Lung (tissue), 12 donors: ENCODE results near the gene VPS13C. TPM values are rescaled to one million over a fixed set of nuclear protein-coding genes. Genes with fewer than 3 reads are reported as not detected.

Experiments used
- ATAC-seq: fragments of 200-7000 bp; cut with Tn5 transposase; one replicate; pipeline ENCODE4 v1.9.1; 2020; ENCODE audit warnings: moderate number of reproducible peaks; ENCODE audit not compliant: insufficient read depth, low FRiP score
- DNase-seq, 3 donors: peaks; one replicate each; pipeline ENCODE4 v3.0.0-alpha.2; 2013 to 2017
- H3K27ac ChIP-seq, 2 donors: one replicate each; pipeline ENCODE4 v1.5.1; 2013; ENCODE audit warnings: mild to moderate bottlenecking in 2 of 2, moderate library complexity in 2 of 2, control low read depth in 1 of 2, inconsistent platforms in 1 of 2, low read depth in 1 of 2, low read length in 1 of 2
- H3K27me3 ChIP-seq, 3 donors: one replicate each; pipeline ENCODE4 v1.5.1; 2013; ENCODE audit warnings: low read length in 2 of 3; ENCODE audit not compliant: control insufficient read depth in 3 of 3, insufficient read depth in 3 of 3
- H3K36me3 ChIP-seq, 4 donors: one replicate each; pipeline ENCODE4 v1.5.1; 2013; ENCODE audit warnings: low read length in 4 of 4, mild to moderate bottlenecking in 1 of 4, moderate library complexity in 1 of 4; ENCODE audit not compliant: control insufficient read depth in 4 of 4, insufficient read depth in 4 of 4
- H3K4me1 ChIP-seq, 5 donors: one replicate each; pipeline ENCODE4 v1.5.1; 2013; ENCODE audit warnings: low read length in 5 of 5, mild to moderate bottlenecking in 2 of 5, moderate library complexity in 1 of 5; ENCODE audit not compliant: control insufficient read depth in 5 of 5, insufficient read depth in 5 of 5
- H3K4me3 ChIP-seq: one replicate; pipeline ENCODE4 v1.5.1; 2013; ENCODE audit warnings: mild to moderate bottlenecking, control low read depth, moderate library complexity
- H3K9ac ChIP-seq, 2 donors: one replicate each; pipeline ENCODE4 v1.5.1; 2013; ENCODE audit warnings: low read length in 2 of 2, control low read depth in 1 of 2; ENCODE audit not compliant: insufficient read depth in 1 of 2
- H3K9me3 ChIP-seq, 4 donors: one replicate each; pipeline ENCODE4 v1.5.1; 2013; ENCODE audit warnings: low read length in 3 of 4, mild to moderate bottlenecking in 1 of 4, moderate library complexity in 1 of 4; ENCODE audit not compliant: control insufficient read depth in 4 of 4, insufficient read depth in 3 of 4
- CTCF ChIP-seq: IDR thresholded peaks from 2 replicates; pipeline ENCODE4 v1.5.1; 2012; ENCODE audit warnings: mild to moderate bottlenecking; ENCODE audit errors: control extremely low read depth, extremely low read depth
- WGBS, 2 donors: extraction: QIAGEN DNeasy Blood & Tissue Kit; methylation state at CpG; one replicate each; pipeline ENCODE4 v1.1.7; 2013; 5-methylcytosine and 5-hydroxymethylcytosine counted together
- polyA plus RNA-seq, 2 donors: library from polyadenylated mRNA; stranded (reverse); fragments of 200-250 nt; gene quantifications; one replicate each; pipeline ENCODE4 v1.2.1, GENCODE V29; 2013
- total RNA-seq, 2 donors: library from RNA; depleted of rRNA in 1 of 2; stranded (reverse); fragments of >200 nt in 1 of 2; gene quantifications; one replicate each; pipeline ENCODE4 v1.2.1, GENCODE V29; 2014 to 2021
- donor health status: control.
- donor health status: control.
- donor health status: Bipolar disorder and iron deficiency.
- donor health status: healthy.
- donor health status: DM: yes; HTN: yes; CAD: no.

The VPS13C gene
- total and polyA plus RNA-seq, 4 donors: 16.8 to 196 (median 53.3) TPM

GRCh38 chr15:62067448-62068044, 7.3 kb upstream of the VPS13C start:
- H3K9me3 ChIP-seq: no peaks in the 10 kb centered on the region
- TF ChIP-seq CTCF: no peak
- peak in 1 of 3 donors; percentile 17 for DNase-seq
- H3K4me1 ChIP-seq: peaks cover 0 to 13% (median 3%) of the 10 kb centered on the region in 5 donors
- H3K27me3 ChIP-seq: peaks cover 0 to 57% (median 46%) of the 10 kb centered on the region in 3 donors
- ATAC-seq: peak; percentile 28
- peak overlapping the region; percentile 65 for H3K4me3 ChIP-seq
- no peak overlapping the region for H3K9ac ChIP-seq
- no peak overlapping the region for H3K27ac ChIP-seq
- 2% methylated on average over 46 to 62 of the region's 62 CpGs for WGBS, 2 donors
- H3K36me3 ChIP-seq: no peaks in the 10 kb centered on the region

GRCh38 chr15:62066663-62067447, 6.6 kb upstream of the VPS13C start, which contains the start of gene C2CD4A:
C2CD4A (plus strand) TSS chr15:62066977; CDS start chr15:62067614, 637 bp downstream.
- no peak for TF ChIP-seq CTCF
- Histone ChIP-seq H3K27ac (no peak within 1 kb of the TSS), H3K9me3 (no peaks in the 10 kb centered on the region), H3K9ac (no peak within 1 kb of the TSS), H3K4me1 (peaks cover 0 to 13% (median 3%) of the 10 kb centered on the region in 5 donors), H3K27me3 (peaks cover 0 to 64% (median 50%) of the 10 kb centered on the region in 3 donors), H3K36me3 (no peaks in the 10 kb centered on the region), H3K4me3 (peak within 1 kb of the TSS; percentile 65)
- DNase-seq (peak; percentile 67 to 76 (median 75)), ATAC-seq (peak; percentile 48)
- WGBS, 2 donors: 3 to 8% methylated on average over 33 of the region's 33 CpGs

GRCh38 chr15:62063825-62064635, 3.8 kb upstream of the VPS13C start:
- H3K9me3 ChIP-seq: no peaks in the 10 kb centered on the region
- 63 to 75% methylated on average over 6 of the region's 6 CpGs for WGBS, 2 donors
- H3K36me3 ChIP-seq: no peaks in the 10 kb centered on the region
- no peak overlapping the region for H3K9ac ChIP-seq
- no peak overlapping the region for H3K4me3 ChIP-seq
- H3K27me3 ChIP-seq: peaks cover 0 to 59% (median 40%) of the 10 kb centered on the region in 3 donors
- peaks cover 0 to 21% (median 4%) of the 10 kb centered on the region in 5 donors for H3K4me1 ChIP-seq
- DNase-seq: peak; percentile 24 to 78 (median 59)
- peak overlapping the region in 1 of 2 donors; percentile 55 for H3K27ac ChIP-seq
- no peak for ATAC-seq
- no peak for TF ChIP-seq CTCF
